Lower leg skin (tissue), 3 donors: ENCODE data around the gene EMD.

Source experiments
- CTCF ChIP-seq, 3 donors: fragments of 450-650 bp; IDR thresholded peaks; one replicate each; pipeline ENCODE4 v1.5.1; 2016; ENCODE audit warnings: antibody characterized with exemption in 3 of 3, mild to moderate bottlenecking in 3 of 3, moderate library complexity in 2 of 3
- POLR2A ChIP-seq, 2 donors: fragments of 450-650 bp; IDR thresholded peaks; one replicate each; pipeline ENCODE4 v1.6.1; 2016 to 2017; ENCODE audit warnings: antibody characterized with exemption in 2 of 2, mild to moderate bottlenecking in 1 of 2, moderate library complexity in 1 of 2

- TF ChIP-seq POLR2A (IDR thresholded peaks at IDR 0.05) (no peak), CTCF (IDR thresholded peaks at IDR 0.05) (no peak)
Measured at GRCh38 chrX:154401045-154401799, 22.1 kb downstream of the EMD start.
